Activated T-helper 9 cell treated with anti-CD3 and anti-CD28 coated beads, Interleukin-2, amount 50 U/mL, for 16 hours (primary cell): ENCODE data around the gene ZNF135.

ENCODE experiments used
- DNase-seq: peaks from one replicate; pipeline ENCODE4 v3.0.0-alpha.2; 2020; ENCODE audit warnings: low read depth

The ZNF135 gene

DNA sequence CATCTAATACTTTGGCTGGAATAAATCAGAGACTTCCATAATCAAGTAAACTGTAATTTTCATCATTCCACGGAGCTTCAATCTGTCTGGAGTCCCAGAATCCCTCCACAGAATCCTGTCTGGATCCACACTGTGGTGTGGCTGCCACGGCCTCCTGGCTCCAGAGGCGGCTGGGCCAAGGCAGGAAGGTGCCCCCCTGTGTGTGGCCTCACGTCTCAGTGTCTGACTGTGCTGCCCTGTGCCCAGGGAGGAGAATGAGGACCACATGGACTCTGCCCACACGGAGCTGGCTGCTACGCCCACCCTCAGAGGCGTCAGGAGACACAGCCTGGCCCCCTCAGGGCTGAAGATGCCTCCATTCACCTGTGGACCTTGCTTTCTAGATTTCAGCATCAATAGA, 12.2 kb upstream of the ZNF135 start:
- no peak for DNase-seq

DNA sequence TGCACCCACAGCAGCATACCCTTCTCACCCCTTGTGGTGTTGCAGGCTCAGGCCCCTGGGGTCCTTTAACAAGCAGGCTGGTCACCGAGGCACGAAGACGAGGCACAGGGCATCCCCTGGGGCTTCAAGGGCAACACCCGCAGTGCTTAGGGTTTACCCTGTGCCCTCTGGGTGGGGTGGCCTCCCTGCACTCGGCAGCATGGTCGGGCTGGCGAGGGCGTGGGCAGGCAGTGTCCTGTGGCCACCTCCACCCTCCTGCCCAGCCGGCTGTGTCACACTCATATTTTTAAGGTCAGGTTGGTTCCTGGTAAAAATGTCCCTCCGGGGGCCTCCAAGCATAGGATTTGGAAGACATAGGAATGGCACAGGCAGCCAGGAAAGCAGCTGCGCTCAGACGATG, 11.4 kb upstream of the ZNF135 start:
- no peak for DNase-seq

DNA sequence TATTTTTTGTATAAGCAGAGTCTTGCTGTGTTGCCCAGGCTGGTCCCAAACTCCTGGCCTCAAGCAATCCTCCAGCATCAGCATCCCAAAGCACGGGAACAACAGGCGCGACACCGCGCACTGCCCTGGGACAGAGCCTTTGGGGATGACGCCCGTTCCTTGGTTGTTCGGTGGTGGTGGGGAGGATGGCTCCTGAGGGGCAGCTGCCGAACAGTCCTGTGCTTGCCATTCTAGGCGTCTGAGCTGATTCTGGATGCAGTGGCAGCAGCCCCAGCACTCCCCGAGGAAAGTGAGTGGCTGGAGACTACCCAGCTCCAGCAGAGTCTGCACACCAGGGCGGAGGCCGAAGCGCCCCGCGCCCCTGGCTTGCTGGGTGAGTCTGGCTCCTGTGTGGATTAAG, 6.8 kb upstream of the ZNF135 start:
- DNase-seq: no peak

DNA sequence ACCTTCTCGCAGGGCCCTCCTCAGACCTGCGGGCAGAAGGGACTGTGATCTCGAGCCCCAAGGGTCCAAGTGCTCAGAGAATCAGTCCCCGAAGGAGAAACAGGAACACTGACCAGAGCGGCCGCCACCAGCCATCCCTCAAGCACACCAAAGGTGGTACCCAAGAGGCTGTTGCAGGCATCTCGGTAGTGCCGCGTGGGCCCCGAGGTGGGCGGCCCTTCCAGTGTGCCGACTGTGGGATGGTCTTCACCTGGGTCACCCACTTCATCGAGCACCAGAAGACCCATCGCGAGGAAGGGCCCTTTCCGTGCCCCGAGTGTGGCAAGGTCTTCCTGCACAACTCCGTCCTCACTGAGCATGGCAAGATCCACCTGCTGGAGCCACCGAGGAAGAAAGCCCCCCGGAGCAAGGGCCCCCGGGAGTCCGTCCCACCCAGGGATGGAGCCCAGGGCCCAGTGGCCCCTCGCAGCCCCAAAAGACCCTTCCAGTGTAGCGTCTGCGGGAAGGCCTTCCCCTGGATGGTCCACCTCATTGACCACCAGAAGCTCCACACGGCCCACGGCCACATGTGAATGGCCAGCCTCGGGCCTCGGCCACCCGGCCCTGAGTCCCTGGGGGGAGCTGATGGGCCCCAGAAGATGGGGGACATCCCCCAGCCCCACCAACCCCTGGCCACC, 5.5 kb upstream of the ZNF135 start:
- no peak for DNase-seq

DNA sequence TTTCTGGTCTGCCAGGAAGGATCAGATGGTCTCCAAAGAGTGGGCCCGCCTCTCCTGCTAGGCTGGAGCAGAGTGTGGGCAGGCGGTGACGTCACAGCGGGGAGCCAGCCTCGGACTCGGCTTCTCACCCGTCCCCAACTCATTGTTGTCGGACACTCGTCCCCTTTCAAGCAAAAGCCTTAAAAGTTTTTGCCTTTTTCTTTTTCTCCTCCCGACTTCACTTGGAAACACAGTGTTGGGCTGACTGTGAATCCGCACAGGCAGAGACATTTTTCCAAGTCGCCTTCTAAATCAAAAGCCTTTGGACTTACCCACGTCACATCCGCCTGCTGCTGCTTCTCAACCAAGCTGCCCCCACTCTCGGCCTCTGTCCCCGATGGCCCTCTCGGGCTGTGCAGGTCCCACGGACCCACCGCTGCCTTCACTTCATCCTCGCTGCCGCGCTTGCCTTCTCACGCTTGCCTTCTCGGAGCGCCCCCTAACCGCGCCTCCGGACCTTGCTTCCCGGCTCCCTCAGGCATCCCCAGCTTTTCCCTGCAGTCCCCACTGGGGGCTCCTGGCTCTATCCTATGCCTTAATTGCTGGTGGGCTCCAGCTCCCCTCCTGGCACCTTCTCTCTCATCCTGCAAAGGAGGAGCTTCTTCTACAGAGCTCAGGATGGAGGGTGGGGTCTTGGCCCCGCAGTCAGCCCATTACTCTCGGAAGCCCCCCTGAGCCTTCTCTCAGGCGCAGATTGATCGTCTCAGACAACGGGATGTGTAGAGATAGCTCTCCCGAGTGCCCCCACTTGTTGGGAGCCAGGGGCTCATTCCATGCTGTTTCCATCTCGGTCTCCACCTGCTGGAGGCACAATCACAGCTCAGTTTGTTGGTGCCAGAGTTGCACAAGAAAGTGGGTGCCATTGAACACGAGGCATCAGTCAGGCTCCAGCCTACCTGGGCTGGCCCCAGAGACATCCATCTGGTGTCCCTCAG, 3.9 kb upstream of the ZNF135 start:
- no peak for DNase-seq

DNA sequence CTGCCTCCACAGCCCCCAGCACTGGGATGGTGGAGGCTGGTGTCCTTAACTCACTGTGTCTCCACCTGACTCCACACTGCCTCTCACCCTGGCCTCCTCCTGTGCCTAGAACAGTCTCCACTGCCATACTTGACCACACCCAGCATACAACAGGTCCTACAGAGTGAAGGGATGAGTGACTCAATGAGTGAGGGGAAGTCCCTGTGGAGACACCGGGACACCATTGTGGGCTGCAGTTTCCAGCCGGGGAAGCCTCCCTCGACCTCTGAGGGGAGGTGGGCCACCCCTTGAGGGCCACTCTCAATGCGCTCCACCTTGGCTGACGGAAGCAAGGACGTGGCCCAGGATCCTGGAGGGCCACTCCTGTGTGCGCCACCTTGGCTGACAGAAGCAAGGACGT, 2.8 kb upstream of the ZNF135 start:
- DNase-seq: no peak

DNA sequence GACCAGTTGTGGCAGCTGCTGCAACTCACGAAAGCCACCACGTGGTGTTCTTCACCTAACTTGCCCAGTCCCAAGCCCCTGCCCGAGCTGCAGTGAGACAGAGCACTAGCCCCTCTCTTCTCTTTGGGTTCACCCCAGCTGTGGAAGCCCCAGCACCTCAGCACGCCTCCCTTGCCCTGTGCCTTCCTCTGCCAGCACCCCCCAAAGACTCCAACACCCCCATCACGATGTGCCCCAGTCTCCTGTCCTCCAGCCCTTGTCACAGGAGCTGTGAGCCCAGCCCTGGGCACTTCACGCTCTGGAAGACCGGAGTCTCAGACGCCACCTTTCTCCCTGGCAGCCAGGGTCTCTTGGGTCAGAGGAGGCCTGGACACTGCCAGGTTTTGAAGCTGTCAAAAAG, 2.2 kb upstream of the ZNF135 start:
- DNase-seq: no peak

DNA sequence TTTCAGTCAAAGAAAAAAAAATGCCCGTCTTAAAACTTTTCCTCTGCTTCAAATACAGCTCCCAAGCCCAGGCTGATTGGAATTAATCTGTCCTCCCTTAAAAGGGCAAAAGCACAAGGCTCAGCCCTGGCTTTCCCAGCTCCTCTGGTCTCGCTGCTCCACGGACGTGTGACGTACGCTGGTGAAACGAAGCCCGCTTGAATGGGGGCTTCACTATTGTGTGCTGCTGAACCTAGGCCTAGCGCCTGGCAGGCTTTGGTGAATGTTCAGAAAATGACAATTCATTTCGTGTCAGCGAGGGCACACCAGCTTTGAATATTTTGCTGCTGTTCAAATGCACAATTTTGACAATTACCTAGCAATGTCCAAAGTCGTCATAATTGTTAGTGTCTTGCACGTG, 615 bp upstream of the ZNF135 start:
- no peak for DNase-seq

DNA sequence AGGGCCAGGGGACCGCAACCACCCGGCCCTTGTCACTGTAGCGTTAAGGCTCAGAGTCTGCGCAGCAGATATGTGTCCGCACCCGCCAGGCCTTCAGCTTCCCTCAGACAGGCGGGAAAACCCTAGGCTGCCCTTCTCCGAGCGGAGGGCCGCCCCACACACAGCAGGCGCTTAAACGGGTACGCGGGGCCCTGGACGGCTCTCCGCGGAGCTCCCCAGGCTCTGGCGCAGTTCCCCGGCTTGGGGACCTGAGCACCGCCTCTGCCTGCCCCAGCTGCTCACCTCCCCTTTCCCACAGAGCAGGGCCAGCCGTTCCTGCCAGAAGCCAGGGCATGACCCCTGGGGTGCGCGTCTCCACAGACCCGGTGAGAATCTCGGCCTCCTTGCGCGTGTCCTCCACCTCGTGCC, 593 bp downstream of the ZNF135 start:
- DNase-seq: no peak

DNA sequence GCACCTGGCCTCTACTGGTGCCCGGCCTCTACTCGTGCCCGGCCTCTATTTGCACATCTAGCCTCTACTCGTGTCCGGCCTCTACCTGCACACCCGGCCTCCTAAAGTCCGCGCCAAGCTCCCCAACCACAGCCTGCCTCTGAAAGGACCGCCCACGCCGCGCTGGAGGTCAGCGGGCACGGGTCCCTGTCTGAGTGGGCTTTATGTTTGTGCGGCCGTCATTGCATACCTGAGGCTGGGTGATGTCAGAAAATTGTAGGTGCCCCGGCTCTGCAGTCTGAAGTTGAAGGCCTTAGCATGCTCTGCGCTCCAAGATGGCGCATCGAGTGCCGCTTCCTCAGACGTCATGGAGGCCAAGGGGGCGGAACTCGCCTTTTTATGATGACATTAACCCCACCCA, 1.1 kb downstream of the ZNF135 start:
- DNase-seq: no peak

DNA sequence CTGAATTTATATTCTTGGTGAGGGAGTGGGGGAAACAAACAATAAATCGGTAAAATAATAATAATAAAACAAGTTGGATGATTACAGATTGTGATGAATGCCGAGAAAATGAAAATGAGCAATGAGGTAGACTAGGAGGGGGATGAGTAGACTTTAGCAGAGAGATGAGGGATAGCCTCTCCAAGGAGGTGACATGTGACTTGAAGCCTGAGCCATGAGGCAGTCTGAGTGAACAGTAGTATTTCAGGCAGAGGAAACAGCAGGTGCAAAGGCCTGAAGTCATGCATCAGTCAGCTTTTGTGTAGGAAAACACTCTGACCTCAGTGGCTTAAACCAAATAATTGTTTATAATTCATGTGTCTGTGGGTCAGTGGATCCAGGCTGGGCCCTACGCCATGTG, 4.6 kb downstream of the ZNF135 start:
- DNase-seq: no peak

DNA sequence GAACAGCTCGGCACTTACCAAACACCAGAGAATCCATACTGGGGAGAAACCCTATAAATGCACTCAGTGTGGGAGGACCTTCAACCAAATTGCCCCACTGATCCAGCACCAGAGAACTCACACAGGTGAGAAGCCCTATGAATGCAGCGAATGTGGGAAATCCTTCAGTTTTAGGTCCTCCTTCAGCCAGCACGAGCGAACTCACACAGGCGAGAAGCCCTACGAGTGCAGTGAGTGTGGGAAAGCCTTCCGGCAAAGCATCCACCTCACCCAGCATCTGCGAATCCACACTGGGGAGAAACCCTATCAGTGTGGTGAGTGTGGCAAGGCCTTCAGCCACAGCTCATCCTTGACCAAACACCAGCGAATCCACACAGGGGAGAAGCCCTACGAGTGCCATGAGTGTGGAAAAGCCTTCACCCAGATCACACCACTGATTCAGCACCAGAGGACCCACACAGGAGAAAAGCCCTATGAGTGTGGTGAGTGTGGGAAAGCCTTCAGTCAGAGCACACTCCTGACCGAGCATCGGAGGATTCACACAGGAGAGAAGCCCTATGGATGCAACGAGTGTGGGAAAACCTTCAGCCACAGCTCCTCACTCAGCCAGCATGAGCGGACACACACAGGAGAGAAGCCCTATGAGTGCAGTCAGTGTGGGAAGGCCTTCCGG, 8.3 kb downstream of the ZNF135 start:
- DNase-seq: no peak

DNA sequence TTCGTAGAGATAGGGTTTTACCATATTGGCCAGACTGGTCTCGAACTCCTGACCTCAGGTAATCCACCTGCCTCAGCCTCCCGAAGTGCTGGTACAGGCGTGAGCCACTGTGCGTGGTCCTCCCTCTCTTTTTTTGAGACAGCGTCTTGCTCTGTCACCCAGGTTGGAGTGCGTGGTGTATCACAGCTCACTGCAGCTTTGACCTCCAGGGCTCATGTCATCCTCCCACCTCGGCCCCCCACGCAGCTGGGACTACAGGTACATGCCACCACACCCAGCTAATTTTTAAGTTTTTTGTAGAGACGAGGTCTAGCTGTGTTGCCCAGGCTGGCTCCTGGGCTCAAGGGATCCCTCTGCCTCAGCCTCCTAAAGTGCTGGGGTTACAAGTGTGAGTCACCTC, 20.7 kb downstream of the ZNF135 start:
- no peak for DNase-seq

DNA sequence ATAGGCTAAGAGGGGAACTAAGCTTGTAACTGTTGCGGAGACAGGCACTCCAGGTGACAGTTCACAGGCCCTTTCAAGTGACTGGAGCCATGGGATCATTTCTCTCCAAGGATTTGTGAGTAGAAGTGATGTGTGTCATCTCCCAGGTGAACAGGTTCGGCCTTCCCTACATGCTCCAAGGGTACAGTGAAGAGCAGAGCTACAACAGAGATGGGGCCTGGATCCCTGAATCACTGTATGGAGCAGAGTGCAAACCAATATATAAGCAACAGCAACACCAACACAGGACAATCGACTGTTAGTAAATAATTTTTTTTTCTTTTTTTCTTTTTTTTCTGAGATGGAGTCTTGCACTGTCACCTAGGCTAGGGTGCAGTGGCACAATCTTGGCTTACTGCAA, 23.9 kb downstream of the ZNF135 start:
- no peak for DNase-seq

DNA sequence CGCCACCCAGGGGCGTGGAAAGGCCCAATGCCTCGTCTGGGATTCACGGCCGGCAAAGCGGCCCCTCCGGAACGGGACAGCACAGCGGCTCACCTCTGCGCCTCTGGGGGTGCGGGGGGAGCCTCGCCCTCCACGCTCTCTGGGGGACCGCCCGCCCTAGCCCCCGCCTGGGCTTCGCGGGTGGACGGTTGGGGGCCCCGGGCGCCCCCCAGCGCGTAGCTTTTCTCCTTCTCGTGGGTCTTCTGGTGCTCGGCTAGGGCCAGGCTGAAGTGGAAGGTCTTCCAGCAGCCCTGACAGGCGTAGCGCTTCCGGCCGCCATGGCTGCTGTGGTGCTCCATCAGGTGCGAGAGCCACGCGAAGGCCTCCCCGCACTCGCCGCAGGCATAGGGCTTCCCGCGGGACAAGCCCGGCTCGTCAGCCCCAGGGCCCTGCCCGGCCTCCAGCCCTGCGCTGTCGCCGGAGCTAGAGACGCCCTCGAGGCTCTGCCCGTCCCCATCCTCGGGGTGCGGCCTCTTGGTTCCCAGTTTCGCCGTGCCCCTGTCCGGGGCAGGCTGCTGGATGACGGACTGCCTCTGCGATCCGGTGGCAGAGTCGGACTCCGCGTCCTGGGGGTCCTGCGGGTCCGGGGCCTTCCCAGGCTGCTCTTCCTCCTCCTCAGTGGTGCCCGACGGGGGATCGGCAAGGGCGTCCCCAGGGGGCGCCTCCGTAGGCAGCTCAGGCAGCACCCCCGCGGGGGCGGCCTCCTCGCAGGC, 25.7 kb downstream of the ZNF135 start:
- DNase-seq: no peak

DNA sequence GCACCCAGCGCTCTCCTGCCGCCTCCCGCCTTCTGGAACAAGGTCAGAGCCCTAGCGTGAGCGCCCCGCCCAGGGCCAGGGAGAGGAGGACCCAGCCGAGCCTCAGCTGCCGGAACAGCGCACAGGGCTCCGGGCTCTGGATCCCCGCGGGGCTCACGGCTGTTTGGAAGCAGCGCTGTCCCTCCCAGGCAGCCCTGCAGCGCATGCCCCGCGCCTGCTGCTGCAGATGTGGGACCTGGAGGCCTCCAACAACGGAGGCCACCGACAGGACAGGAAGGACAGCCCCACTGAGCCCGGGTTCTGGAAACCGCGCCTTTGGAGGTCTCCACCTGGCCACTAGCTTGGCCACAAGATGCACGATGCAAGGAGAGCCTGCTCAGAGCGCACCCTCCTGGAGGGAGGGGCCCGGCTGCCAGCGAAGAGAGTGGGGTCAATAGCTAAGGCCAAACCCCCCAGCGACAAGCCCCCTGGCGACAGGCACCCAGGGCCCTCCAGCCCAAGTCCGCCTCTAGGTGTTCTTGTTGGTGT, 26.3 kb downstream of the ZNF135 start:
- no peak for DNase-seq

DNA sequence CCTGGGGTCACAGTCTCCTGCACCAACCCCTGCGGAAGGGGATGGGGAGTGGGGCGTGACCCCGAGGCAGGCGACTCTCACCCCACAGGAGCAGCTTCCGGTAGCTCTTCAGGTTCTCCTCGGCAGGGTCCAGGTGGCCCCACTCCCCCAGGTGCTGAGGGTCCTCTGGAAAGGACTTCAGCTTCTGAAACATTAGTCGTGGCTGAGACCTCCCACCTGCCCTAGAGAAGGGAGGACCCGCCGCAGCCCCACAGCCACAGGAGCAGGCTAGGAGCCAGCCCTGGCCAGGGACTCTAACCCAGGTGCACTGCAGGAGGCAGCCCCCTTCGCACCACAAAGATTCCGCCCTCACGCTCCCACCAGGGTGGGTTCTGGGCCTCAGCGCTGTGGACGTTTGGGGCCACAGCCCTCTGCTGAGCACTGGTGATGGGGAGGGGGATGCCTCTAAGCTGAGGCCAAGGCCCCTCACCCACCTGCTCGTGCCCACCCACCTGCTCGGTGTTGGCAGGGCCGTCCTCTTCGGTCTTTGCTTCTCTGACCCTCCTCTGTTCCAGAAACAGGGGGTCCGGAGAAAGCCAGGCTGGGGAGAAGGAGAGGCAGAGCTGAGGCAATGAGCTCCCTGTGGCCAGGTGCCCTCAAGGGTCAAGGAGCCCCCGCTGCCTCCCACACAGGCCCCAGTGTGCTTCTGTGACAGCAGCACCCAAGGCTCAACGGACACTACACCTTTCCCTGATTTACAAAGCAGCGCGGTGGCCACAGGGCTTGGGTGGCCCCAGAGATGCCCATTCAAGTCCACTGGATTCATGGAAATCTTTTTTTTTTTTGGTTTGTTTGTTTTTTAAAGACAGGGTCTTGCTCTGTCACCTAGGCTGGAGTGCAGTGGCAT, 28.0 kb downstream of the ZNF135 start:
- DNase-seq: no peak

DNA sequence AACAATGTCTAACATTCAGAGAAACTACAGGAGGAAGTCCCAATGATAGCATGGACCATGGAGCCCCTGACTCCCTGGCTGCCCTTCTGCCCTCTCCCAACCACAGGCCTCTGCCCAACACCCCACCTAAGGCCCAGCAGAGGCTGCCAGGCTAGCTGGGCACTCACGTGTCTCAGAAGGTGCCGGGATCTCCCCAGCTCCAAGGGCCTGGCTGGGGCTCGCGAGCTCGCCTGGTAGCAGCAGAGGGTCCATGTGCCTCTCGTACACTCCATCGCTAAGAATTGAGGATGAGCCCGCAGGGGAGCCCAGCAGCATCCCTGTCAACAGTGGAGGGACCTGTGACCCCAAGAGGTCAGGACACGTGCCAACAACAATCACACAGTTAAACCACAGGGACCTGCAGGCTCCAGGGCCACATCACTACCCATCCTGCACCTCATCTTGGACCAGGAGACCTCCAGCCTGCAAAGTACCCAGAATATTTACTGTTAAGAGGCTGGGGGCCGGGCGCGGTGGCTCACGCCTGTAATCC, 29.5 kb downstream of the ZNF135 start:
- DNase-seq: no peak

DNA sequence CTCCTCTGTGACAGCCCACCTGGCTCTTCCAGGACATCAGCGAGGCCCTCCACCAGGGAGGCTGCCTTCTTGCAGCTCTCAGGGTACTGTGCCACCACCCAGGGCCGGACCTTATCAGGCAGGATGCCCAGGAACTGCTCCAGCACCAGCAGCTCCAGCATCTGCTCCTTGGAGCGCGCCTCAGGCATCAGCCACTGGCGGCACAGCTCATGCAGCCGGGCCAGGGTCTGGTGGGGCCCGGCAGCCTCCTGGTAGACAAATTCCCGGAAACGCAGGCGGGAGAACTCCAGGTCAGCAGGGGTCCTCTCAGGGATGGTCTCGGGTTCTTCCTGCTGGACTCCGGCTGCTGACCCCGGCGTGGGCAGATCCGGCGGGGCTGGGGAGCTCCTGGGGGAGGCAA, 30.8 kb downstream of the ZNF135 start:
- DNase-seq: no peak

DNA sequence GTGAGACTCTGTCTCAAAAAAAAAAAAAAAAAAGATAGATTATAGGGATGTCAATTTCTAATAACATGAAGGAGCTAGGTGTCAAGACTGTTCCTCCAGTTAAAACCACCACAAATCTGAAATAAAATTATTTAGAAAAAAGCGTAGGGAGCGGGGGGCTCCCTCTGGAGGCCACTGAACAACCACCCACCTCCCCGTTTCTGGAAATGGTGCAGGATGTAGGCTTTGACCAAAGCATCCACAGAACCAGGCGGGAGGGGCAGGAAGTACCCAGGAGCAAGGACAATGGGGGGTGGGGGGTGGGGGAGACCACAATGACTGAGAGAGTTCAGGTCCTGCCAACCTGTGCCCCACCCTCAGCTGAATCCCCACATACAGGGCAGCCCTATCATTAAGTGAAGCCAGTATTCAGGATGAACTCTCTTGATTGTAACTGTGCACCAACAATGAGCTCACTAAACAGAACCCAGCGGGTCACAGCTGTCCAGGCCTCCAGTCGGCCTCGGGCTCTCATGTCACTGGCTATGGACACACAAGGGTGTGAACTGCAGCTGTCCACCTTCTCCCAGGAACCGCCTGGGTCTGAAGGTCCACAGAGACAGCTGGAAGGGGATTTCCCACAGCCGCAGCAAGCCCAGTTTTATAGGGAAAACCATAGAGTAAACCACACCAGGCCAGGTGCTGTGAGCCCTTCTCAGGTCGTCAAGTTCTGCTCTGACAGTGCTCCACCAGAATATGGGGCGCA, 32.3 kb downstream of the ZNF135 start:
- no peak for DNase-seq
